K562 (cell line): ENCODE data around the gene NBPF3. TPM values are rescaled to one million over a fixed set of nuclear protein-coding genes. Genes with fewer than 3 reads are reported as not detected.
"Not testable (repeated sequence)": the region's sequence is repeated elsewhere in the genome, so short reads cannot be mapped to it uniquely, and the experiment has no call there.

Source experiments
- ATAC-seq: fragments of 200-7000 bp; cut with Tn5 transposase; 3 replicates; pipeline ENCODE4 v1.9.1; 2020; ENCODE audit warnings: moderate library complexity
- BruUV-seq: library from RNA; stranded (reverse); fragments of 400-500 nt; replicated peaks from 2 replicates; lab custom pipeline; 2021; lab: Mats Ljungman, UMichigan
- CTCF ChIA-PET: fragments of 300-600 bp; formaldehyde crosslinking; extraction: SDS; loops from one replicate; lab custom pipeline; 2021; ENCODE audit warnings: low intra/inter-chr PET ratio; lab: Yijun Ruan, JAX
- POLR2A ChIA-PET: fragments of 300-600, 350-650 bp; sonication (Branson Sonifier 250); formaldehyde crosslinking; extraction: SDS; loops from one replicate; lab custom pipeline; 2021; ENCODE audit warnings: antibody characterized with exemption, inconsistent platforms; lab: Yijun Ruan, JAX
- DNase-seq, 4 experiments: peaks; one replicate each; pipeline versions ENCODE4 v3.0.0 to v3.0.0-alpha.2; 2011 to 2018; ENCODE audit warnings: low spot score in 3 of 4, mixed read lengths in 3 of 4; ENCODE audit errors: extremely low read depth in 1 of 4
- FAIRE-seq: peaks from 2 replicates; lab custom pipeline; 2011; peaks lifted over from hg19 to GRCh38; lab: Jason Lieb, UNC
- H2AFZ ChIP-seq: 2 replicates; pipeline ENCODE4 v1.6.0; 2011; ENCODE audit warnings: low read depth, low read length, control low read depth, inconsistent platforms
- H3K27ac ChIP-seq: fragments of 200-600 bp; 3 replicates; pipeline ENCODE4 v1.8.0; 2011; ENCODE audit warnings: low read depth, mild to moderate bottlenecking, control low read depth, inconsistent platforms, low read length, moderate library complexity, mixed read lengths; ENCODE audit errors: extremely low read depth
- H3K27me3 ChIP-seq, 2 experiments: fragments of 300-600 bp in 1 of 2; 2 replicates in 1 of 2; 3 replicates in 1 of 2; pipeline versions ENCODE4 v1.6.0 to v1.8.0; 2011; ENCODE audit warnings: inconsistent platforms in 2 of 2, low read length in 2 of 2, mild to moderate bottlenecking in 1 of 2, mixed read lengths in 1 of 2, moderate library complexity in 1 of 2; ENCODE audit not compliant: control insufficient read depth in 2 of 2, insufficient read depth in 2 of 2
- H3K36me3 ChIP-seq: fragments of 300-600 bp; 3 replicates; pipeline ENCODE4 v1.8.0; 2011; ENCODE audit warnings: mild to moderate bottlenecking, low read length, inconsistent platforms; ENCODE audit not compliant: control insufficient read depth, insufficient read depth
- H3K4me1 ChIP-seq, 2 experiments: fragments of 200-600 bp in 1 of 2; replicated peaks in 1 of 2; 2 replicates in 1 of 2; 3 replicates in 1 of 2; pipeline versions ENCODE4 v1.5.1 to v1.8.0; 2011; ENCODE audit warnings: inconsistent platforms in 2 of 2, low read length in 2 of 2, mild to moderate bottlenecking in 1 of 2, mixed read lengths in 1 of 2, moderate library complexity in 1 of 2; ENCODE audit not compliant: control insufficient read depth in 2 of 2, insufficient read depth in 2 of 2
- H3K4me2 ChIP-seq: 2 replicates; pipeline ENCODE4 v1.6.1; 2011; ENCODE audit warnings: low read length, control low read depth, inconsistent platforms, mixed read lengths; ENCODE audit not compliant: insufficient read depth
- H3K4me3 ChIP-seq: fragments of 200-600 bp; sonication (generic), shearing (Covaris generic); 2 replicates; pipeline ENCODE4 v1.5.1; 2016; ENCODE audit warnings: control low read depth, inconsistent platforms
- H3K79me2 ChIP-seq: fragments of 200-600 bp; 3 replicates; pipeline ENCODE4 v1.8.0; 2011; ENCODE audit warnings: low read length, inconsistent platforms; ENCODE audit not compliant: control insufficient read depth, insufficient read depth
- H3K9ac ChIP-seq, 2 experiments: 2 replicates each; pipeline versions ENCODE4 v1.6.0 to v1.6.1; 2011; ENCODE audit warnings: low read depth in 2 of 2, low read length in 2 of 2, control low read depth in 1 of 2, inconsistent platforms in 1 of 2, mild to moderate bottlenecking in 1 of 2, mixed read lengths in 1 of 2; ENCODE audit not compliant: insufficient read depth in 1 of 2
- H3K9me1 ChIP-seq: one replicate; pipeline ENCODE4 v1.6.0; 2011; ENCODE audit warnings: inconsistent platforms, mild to moderate bottlenecking, low read length, moderate library complexity; ENCODE audit not compliant: control insufficient read depth, insufficient read depth
- H3K9me3 ChIP-seq: replicated peaks from 2 replicates; pipeline ENCODE4 v1.5.1; 2011; ENCODE audit warnings: low read depth, low read length, inconsistent platforms; ENCODE audit not compliant: control insufficient read depth, insufficient read depth
- H4K20me1 ChIP-seq: replicated peaks from 2 replicates; pipeline ENCODE4 v1.6.1; 2011; ENCODE audit warnings: low read length, inconsistent platforms, mixed read lengths; ENCODE audit not compliant: control insufficient read depth, insufficient read depth
- ARID1B ChIP-seq: fragments of 450-650 bp; IDR thresholded peaks from 2 replicates; pipeline ENCODE4 v1.6.1; 2016; ENCODE audit warnings: antibody characterized with exemption, mild to moderate bottlenecking, inconsistent platforms
- HCFC1 ChIP-seq: IDR thresholded peaks from 2 replicates; pipeline ENCODE4 v1.6.1; 2012; ENCODE audit warnings: low read depth, low read length, improper control_type of control experiment
- HNRNPUL1 ChIP-seq: fragments of 200-400 bp; formaldehyde crosslinking; IDR thresholded peaks from 2 replicates; pipeline ENCODE4 v1.6.1; 2017; ENCODE audit warnings: low read length
- MEIS2 ChIP-seq: fragments of 450-650 bp; IDR thresholded peaks from 2 replicates; pipeline ENCODE4 v1.6.1; 2014; ENCODE audit warnings: mild to moderate bottlenecking; ENCODE audit not compliant: partially characterized antibody
- RBM22 ChIP-seq: fragments of 200-400 bp; formaldehyde crosslinking; IDR thresholded peaks from 2 replicates; pipeline ENCODE4 v1.6.1; 2018; ENCODE audit warnings: low read length, low read depth; ENCODE audit not compliant: poor library complexity, severe bottlenecking
- ZBTB12 ChIP-seq: fragments of 250-450 bp; sonication (Bioruptor Pico); IDR thresholded peaks from 2 replicates; pipeline ENCODE4 v1.4.0; 2020
- ZBTB7A ChIP-seq: IDR thresholded peaks from 2 replicates; pipeline ENCODE4 v1.6.1; 2011; ENCODE audit warnings: low read depth, mild to moderate bottlenecking, low read length, moderate library complexity, borderline replicate concordance; ENCODE audit not compliant: control insufficient read depth
- ZNF175 ChIP-seq: fragments of 200-800 bp; sonication (Bioruptor generic); IDR thresholded peaks from 2 replicates; pipeline ENCODE4 v1.6.1; 2016; ENCODE audit warnings: low read depth, mild to moderate bottlenecking, missing genetic modification characterization, missing compliant biosample characterization
- ZNF274 ChIP-seq: IDR thresholded peaks from 2 replicates; pipeline ENCODE4 v1.6.1; 2011; ENCODE audit warnings: low read depth, mild to moderate bottlenecking, low read length, moderate library complexity, borderline replicate concordance
- ZNF785 ChIP-seq: fragments of 250-450 bp; sonication (Bioruptor Pico); IDR thresholded peaks from 2 replicates; pipeline ENCODE4 v1.4.0; 2020; ENCODE audit warnings: mild to moderate bottlenecking
- WGBS: fragments of 100-300 bp; shearing (Covaris generic); methylation state at CpG from one replicate; pipeline ENCODE4 v1.1.6; 2016; ENCODE audit warnings: low coverage, mixed read lengths; ENCODE audit not compliant: insufficient coverage; ENCODE audit errors: missing lambda C conversion rate; 5-methylcytosine and 5-hydroxymethylcytosine counted together
- in situ Hi-C: fragments of 300-500 bp; cut with MboI; formaldehyde crosslinking; loops from 4 replicates; pipeline ENCODE4 v1.15.0; 2018; ENCODE audit warnings: inconsistent platforms, mixed read lengths
- intact Hi-C: fragments of 100-400 bp; cut with micrococcal nuclease; formaldehyde crosslinking; loops from 2 replicates; pipeline ENCODE4 v1.14.2; 2022
- polyA plus RNA-seq, 8 experiments: library from polyadenylated mRNA; depleted of rRNA in 4 of 8; stranded (reverse) in 5 of 8; unstranded in 3 of 8; fragments of >200 nt; fragmentation: Nextera tagmentation in 2 of 8; fragmentation: Illumina TruSeq in 1 of 8; extraction: Ambion mirVana in 2 of 8; extraction: Trizol in 1 of 8; gene quantifications; 2 replicates each; pipeline versions ENCODE4 v1.2.1 to v1.2.3, GENCODE V29; 2011 to 2014; ENCODE audit warnings: inconsistent platforms in 1 of 8, missing spikeins in 1 of 8
- total RNA-seq, 7 experiments: library from RNA; depleted of rRNA in 6 of 7; stranded (reverse); fragments of >200 nt in 6 of 7; fragmentation: Illumina TruSeq in 2 of 7; extraction: Trizol in 2 of 7; gene quantifications; 2 replicates each; pipeline versions ENCODE4 v1.2.1 to v1.2.3, GENCODE V29; 2011 to 2021; ENCODE audit warnings: low replicate concordance in 1 of 7
- TF ChIP-seq, protein P1 (sequence below): fragments of 150-350 bp; conservative IDR thresholded peaks from 2 replicates; pipeline ENCODE4 v1.6.1; 2014; ENCODE audit warnings: low read length
- TF ChIP-seq, protein P2 (sequence below): fragments of 450-650 bp; IDR thresholded peaks from 2 replicates; pipeline ENCODE4 v1.6.1; 2018; ENCODE audit not compliant: partially characterized antibody

The NBPF3 gene
- total and polyA plus RNA-seq, 9 of the 15 experiments (the other 6 are each of a cell fraction or from before 2014, with no cell fraction given), result 1.5 to 7.3 (median 5.4) TPM

DNA sequence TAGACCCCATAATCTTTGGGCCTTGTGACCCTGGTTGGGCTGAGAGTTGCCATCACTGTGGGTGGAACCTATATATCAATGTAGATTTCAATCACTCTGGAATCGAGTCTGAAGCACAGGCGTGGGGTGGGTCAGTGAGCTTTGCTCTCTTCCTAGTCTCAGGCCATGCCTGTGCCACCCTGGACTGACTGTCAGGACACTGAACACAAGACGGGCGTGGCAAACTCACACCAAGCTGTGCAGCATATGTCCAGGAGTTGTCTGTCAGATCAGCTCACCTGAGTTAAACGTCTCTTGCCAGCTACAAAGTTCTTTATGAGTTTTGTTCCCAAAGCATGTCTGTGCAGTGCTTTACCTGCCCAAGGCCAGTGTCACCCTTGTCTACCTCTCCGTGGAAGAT lies 38.4 kb downstream of the NBPF3 start (continued):
- TF ChIP-seq ZNF274, result no peak
- no peak for TF ChIP-seq ZNF785 (CRISPR knock-in tag)
- TF ChIP-seq MEIS2, result no peak
- TF ChIP-seq ARID1B, result no peak
- no peak for TF ChIP-seq RBM22
- no peak for TF ChIP-seq HCFC1
- TF ChIP-seq, protein P1, sequence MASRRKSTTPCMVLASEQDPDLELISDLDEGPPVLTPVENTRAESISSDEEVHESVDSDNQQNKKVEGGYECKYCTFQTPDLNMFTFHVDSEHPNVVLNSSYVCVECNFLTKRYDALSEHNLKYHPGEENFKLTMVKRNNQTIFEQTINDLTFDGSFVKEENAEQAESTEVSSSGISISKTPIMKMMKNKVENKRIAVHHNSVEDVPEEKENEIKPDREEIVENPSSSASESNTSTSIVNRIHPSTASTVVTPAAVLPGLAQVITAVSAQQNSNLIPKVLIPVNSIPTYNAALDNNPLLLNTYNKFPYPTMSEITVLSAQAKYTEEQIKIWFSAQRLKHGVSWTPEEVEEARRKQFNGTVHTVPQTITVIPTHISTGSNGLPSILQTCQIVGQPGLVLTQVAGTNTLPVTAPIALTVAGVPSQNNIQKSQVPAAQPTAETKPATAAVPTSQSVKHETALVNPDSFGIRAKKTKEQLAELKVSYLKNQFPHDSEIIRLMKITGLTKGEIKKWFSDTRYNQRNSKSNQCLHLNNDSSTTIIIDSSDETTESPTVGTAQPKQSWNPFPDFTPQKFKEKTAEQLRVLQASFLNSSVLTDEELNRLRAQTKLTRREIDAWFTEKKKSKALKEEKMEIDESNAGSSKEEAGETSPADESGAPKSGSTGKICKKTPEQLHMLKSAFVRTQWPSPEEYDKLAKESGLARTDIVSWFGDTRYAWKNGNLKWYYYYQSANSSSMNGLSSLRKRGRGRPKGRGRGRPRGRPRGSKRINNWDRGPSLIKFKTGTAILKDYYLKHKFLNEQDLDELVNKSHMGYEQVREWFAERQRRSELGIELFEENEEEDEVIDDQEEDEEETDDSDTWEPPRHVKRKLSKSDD, result no peak
- no peak for TF ChIP-seq ZNF175
- TF ChIP-seq, protein P2, sequence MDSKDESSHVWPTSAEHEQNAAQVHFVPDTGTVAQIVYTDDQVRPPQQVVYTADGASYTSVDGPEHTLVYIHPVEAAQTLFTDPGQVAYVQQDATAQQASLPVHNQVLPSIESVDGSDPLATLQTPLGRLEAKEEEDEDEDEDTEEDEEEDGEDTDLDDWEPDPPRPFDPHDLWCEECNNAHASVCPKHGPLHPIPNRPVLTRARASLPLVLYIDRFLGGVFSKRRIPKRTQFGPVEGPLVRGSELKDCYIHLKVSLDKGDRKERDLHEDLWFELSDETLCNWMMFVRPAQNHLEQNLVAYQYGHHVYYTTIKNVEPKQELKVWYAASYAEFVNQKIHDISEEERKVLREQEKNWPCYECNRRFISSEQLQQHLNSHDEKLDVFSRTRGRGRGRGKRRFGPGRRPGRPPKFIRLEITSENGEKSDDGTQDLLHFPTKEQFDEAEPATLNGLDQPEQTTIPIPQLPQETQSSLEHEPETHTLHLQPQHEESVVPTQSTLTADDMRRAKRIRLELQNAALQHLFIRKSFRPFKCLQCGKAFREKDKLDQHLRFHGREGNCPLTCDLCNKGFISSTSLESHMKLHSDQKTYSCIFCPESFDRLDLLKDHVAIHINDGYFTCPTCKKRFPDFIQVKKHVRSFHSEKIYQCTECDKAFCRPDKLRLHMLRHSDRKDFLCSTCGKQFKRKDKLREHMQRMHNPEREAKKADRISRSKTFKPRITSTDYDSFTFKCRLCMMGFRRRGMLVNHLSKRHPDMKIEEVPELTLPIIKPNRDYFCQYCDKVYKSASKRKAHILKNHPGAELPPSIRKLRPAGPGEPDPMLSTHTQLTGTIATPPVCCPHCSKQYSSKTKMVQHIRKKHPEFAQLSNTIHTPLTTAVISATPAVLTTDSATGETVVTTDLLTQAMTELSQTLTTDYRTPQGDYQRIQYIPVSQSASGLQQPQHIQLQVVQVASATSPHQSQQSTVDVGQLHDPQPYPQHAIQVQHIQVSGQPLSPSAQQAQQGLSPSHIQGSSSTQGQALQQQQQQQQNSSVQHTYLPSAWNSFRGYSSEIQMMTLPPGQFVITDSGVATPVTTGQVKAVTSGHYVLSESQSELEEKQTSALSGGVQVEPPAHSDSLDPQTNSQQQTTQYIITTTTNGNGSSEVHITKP, result no peak
- TF ChIP-seq ZBTB12 (CRISPR knock-in tag), result no peak
- TF ChIP-seq ZBTB7A, result no peak
- TF ChIP-seq HNRNPUL1, result no peak
- TF ChIP-seq, all 486 proteins: peak for 0

DNA sequence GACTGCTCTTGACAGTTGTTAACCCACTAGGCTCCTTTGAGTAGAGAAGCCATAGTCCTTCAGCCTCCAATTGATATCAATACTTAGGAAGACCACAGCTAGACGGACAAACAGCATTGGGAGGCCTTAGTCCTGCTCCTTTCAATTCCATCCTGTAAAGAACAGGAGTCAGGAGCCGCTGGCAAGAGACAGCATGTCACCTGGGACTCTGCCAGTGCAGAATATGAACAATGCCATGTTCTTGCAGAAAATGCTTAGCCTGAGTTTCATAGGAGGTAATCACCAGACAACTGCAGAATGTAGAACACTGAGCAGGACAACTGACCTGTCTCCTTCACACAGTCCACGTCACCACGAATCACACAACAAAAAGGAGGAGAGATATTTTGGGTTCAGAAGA lies 43.9 kb downstream of the NBPF3 start:
- intact Hi-C loops, in situ Hi-C loops, H3K4me1 ChIP-seq: not testable (repeated sequence)

More for the DNA sequence above, 43.9 kb downstream of the NBPF3 start:
- H3K27me3 ChIP-seq, H3K36me3 ChIP-seq, BruUV-seq, H3K9me1 ChIP-seq, H3K4me3 ChIP-seq, H4K20me1 ChIP-seq, H3K27ac ChIP-seq, POLR2A ChIA-PET, ATAC-seq, H3K9me3 ChIP-seq, H3K79me2 ChIP-seq, H3K4me2 ChIP-seq, CTCF ChIA-PET, H2AFZ ChIP-seq, H3K9ac ChIP-seq, DNase-seq, FAIRE-seq: not testable (repeated sequence)
- 6% methylated on average over 2 of the region's 4 CpGs for WGBS
